ENCODE results near the gene VRTN.

VRTN gene

DNA sequence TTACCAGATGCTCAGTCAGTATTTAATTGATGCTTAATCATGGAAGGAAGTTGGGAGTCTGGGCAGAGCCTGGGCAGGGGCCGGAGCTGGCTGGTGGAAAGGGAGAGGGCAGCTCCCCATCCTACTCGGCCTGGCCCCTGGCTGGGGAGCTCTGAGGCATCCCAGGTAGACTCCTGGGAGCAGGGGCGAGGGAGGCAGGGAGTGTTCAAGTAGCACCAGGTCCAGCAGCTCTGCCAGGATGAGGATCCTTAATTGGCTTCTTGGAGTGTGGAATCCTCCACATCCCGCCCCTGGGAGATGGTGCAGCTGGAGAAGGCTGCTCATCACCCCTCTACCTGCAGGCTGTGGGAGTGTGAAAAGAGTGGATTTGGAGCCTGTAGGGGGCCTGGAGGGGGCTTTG is 46.8 kb downstream of the VRTN start:
- DNase-seq (ENCODE audit: low read depth), result no peak

DNA sequence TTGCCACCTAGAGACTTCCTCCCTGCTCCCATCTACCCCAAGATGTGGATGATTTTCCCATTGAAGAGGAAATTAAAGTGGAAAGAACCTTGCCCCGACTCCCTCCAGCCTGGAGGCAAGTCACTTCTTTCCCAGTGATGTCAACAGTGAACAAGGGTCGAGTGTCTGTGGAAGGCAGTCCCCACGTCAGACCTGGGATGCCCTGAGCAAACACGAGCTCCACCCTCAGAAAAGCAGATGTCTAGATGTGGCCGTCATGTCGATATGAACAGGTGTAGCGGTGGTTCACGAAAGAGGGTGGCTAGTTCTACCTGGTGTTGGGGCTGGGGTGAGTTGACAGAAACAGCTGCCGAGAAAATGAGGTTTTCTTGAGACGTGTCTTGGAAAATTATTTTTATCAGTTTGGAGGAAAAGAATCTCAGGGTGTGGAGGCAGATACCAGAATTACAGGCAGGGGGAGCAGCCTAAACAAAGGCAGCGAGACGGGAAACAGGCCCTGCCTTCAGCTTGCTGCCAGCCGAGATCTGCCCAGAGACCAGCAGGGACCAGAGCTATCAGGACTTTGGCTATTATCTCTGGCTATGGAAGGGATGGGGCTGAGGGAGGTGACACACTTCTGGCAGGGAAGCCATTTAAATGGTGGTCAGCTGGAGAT is 51.9 kb downstream of the VRTN start:
- DNase-seq (ENCODE audit: low read depth), result no peak

DNA sequence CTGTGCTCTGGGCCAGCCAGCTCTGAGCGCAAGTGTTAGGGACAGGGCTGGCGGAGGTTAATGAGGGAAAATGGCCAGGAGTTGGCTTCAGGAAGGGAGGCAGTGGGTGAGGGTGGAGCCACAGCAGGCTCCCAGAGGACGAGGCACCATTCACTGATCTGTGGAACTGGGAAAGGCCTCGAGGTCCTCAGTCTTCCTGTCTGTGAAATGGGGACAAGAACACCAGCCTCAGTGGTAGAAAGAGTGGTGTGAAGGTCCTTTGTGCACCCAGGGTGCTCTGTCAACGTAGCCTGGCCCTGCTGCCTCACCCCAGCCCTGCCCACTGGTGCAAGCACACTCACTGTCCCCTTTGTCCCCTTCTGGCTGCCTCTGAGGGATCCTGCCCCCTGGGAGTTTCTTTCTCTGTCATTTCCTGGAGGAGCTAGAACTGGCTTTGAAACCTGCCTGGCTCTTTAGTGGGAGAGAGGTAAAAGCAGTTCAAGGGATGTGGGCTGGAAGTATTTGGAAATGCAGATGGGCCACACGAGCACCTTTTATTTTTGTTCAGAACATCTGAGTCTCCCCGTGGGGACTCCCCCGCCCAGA is 52.7 kb downstream of the VRTN start:
- no peak for DNase-seq (ENCODE audit: low read depth)

DNA sequence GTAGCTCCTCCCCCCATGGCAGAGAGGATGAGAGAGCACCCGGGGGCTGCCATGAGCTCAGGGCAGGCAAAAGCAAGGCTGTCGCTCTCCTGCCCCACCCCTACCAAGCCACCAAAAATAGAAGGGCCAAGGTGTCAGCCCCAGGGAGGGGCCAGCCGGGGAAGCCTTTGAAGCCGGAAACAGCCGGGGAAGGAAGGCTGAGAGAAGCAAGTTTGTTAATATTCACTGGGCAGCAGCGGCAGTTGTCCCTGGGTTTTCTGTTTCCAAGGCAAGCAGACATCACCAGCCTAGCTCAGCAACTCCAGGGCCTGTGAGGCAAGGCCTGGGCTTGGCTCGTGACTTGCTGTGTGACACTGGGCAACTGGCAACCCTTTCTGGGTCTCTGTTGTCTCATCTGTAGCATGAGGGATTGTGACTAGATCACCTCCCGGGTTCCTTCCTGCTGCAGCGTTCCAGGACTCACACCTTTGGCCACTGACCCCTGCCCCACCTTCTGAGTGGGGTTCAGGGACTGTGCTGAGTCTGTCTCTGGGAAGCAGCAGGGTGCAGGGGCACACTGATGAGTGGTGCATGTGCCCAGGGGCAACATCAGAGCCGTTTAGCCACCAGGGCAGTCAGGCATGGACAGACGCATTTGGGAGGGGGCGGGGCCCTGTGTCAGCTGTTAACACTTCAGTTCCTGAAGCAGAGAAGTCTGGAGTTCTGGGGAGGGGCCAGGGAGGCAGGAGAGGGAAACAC is 53.4 kb downstream of the VRTN start:
- DNase-seq (ENCODE audit: low read depth), result peak; percentile 29

DNA sequence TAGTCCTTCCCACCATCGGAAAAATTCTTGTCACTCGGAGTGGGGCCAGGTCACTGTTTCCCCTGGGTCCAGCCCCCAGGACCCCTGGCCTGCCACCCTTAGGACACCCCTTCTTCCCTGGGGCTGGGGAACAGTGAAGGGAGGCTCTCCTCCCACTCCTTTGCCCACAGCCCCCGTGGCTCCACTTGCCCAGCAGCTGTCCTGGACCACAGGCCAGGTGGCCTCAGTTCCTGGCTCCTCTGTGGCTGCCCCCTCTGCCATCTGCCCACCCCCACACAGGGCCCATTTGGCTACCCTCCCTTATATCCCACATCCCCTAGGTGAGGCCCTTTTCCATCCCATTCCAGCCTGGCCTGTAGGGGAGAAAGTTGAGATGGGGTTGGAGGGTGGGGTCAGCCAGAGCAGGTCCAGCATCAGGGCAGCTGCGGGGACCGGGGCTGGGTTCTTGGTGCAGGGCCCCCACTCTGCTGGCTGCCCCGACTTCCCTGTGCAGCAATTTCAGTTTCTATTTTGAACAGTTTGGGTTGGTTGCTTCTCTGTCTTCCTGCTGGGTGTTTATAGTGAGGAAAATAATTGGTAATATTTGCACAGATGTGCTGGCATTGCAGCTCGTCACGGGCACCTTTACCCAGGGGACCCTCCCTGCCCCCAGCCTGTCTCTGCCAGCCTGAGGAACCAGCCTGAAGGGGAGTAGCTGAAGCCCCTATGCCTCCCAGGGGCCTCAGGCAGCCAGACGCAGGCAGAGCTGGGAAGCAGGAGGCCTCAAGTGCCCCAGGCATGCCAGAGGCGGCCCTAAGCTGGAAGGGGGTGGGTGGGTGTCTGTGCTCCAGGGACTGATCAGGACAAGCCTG is 54.4 kb downstream of the VRTN start:
- DNase-seq (ENCODE audit: low read depth), result no peak

DNA sequence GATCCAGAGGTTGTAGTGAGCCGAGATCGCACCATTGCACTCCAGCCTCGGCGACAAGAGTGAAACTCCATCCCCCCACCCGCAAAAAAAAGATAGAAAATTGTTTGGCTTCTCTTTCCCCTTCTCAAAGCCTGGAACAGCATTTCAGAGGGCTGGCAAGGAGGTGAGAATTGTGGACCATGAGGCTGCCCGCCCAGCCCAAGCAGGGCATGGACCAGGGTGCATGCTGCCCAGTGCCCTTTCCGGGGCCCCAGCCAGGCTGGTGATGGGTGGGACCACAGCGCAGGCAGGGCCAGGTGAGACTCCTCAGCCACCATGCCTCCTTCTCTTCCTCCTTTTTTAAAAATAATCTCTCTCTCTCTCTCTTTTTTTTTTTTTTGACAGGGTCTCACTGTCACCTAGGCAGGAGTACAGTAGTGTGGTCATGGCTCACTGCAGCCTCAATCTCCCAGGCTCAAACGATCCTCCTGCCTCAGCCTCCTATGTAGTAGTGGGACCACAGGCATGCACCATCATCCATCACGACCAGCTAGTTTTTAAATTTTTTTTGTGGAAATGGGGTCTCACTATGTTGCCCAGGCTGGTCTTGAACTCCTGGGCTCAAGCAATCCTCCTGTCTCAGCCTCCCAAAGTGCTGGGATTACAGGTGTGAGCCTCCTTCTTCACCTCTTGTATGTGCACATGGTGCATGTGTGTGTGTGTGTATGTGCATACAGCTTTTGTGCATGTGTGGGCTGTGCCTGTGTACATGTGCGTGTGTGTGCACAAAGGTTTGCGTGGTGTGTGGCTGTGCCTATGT is 55.5 kb downstream of the VRTN start:
- no peak for DNase-seq (ENCODE audit: low read depth)

DNA sequence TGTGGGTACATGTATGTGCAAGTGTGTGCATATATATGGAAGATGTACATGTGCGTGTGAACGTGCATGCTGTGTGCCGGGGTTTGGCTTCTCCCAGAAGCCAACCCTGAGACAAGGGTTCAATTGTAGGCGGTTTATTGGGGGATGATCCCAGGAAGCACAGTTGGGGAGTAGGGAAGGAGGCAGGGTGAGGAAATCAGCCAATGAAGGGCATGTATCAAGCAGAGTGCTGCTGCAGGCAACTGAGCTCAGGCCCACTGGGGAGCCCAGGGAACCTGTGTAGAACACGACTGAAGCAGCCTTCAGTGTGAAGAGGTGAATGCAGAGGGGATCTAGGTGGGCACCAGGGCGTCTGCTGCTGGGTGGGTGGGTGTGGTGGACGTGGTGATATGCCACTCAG is 56.2 kb downstream of the VRTN start:
- no peak for DNase-seq (ENCODE audit: low read depth)

DNA sequence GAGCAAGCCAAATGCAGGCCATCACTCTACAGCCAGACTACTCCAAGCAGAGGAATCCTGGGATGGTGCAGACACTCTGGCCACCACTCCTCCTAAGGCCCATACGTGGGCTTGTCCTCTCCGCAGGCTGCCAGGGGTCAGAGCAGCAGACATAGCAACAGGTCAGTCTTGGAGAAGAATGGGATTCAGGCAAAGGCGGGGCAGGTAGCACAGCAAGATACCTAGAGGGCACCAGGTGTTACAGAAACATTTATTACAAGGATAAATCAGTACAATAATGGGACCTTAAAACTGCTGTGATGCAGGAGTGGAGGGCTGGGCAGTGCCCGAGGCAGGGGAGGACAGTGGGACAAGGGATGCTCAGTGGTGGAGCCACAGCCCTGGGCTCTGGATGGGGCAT is 57.4 kb downstream of the VRTN start:
- DNase-seq (ENCODE audit: low read depth), result no peak

DNA sequence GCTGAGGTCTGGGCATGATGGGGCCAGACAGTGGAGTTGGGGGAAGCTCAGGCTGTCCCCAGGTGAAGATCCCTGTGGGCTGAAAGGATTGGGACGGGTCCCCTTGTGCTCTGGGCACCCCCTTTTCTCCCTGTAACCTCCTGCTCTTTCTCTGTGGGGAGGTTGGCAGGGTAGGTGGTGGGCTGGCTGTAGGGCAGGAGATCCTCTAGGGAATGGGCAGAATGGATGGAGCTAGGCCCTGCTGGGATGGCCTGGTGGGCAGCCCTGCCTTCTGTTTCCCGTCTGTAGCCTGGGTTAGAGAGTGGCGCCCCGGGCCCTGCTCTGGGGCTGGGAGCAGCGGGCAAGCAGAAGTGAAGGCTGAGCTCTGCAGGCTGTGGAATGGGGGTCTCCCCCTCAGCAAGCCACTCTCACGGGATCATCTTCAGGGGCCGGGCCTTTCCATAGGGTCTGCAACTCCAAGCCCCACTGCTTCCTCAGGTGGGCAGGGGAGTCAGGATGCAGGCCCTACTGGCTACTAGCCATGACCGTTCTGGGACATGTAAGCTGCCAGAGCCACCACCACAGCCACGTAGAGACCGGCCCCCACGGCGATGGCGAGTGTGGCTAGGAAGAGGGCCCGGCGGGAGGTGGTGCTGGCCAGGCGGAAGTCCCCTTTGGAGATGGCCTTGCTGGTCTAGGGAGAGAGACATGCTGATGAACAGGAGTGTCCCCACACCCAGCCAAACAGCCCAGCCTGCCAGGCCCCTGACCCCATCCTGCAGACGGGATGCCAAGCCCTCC is 58.9 kb downstream of the VRTN start:
- no peak for DNase-seq (ENCODE audit: low read depth)

DNA sequence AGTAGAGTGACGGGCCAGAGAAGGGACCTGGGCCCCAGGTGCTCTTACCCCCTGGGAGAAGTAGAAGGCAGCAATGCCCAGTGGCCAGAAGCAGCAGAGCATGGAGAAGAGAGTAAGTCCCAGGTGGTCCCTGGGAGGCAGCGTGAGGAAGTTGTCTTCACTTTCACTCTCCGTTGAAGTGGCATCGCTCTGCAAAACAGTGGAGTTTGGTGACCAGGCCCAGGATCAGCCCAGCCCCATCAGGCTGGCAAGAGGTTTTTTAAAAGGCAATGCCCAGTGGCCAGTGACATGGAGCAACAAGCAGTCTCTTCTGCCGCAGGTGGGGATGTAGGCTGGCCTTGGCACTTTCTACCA is 59.5 kb downstream of the VRTN start:
- DNase-seq (ENCODE audit: low read depth), result no peak

DNA sequence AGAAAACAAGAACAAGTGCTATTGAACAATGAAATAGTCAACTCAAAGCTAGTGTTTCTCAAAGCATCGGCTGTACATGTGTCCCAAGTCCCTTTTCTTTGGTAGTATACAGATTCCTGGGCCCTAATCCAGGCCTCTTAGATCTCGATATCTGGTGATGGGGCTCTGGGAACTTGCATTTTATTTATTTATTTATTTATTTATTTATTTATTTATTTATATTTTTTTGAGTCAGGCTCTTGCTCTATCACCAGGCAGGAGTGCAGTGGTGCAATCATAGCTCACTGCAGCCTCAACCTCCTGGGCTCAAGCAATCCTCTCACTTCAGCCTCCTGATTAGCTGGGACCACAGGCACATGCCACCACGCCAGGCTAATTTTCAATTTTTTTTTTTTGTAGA is 60.6 kb downstream of the VRTN start:
- no peak for DNase-seq (ENCODE audit: low read depth)

DNA sequence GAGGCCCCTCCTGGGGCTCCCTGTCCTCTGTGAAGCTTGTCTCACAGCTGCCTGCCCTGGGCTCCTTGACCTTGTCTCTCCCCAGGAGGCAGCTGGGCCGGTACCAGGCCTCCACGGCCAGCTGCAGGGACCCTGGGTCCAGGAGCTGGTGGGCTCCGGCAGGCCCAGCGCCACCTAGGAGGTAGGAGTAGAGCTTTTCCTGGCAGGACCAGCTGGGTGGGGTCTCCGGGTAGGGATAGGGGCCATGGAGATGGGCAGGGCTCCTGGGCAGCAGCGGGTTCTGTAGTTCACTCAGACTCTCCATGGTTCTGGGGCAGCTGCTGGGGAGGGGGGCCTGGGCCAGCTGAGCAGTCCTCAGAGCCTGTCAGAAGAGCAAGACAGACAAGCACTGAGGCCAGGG is 61.2 kb downstream of the VRTN start:
- no peak for DNase-seq (ENCODE audit: low read depth)

All from stimulated activated CD8-positive, alpha-beta memory T cell treated with anti-CD3 and anti-CD28 coated beads, Interleukin-12 subunit alpha, Interleukin-12 subunit beta, amount 100 ng/mL, for 1 hour (primary cell).